NB4 (cell line): ENCODE results near the gene PCDH10.

Experiments used
- CTCF ChIP-seq: IDR thresholded peaks from one replicate; pipeline ENCODE4 v1.5.1; 2012; ENCODE audit warnings: low read depth, low read length
- MAX ChIP-seq: IDR thresholded peaks from 2 replicates; pipeline ENCODE4 v1.6.1; 2011; ENCODE audit warnings: low read depth, low read length
- MYC ChIP-seq: IDR thresholded peaks from 2 replicates; pipeline ENCODE4 v1.6.1; 2011; ENCODE audit warnings: low read depth, low read length
- POLR2A ChIP-seq: IDR thresholded peaks from 2 replicates; pipeline ENCODE4 v1.6.1; 2011; ENCODE audit warnings: mild to moderate bottlenecking; ENCODE audit not compliant: insufficient read length; ENCODE audit errors: extremely low read depth

- no peak for TF ChIP-seq CTCF
- TF ChIP-seq MAX: no peak
- TF ChIP-seq POLR2A: no peak
- no peak for TF ChIP-seq MYC
These were observed 908 bp downstream of the PCDH10 start for GRCh38 chr4:133149932-133150471.
